ENCODE results near the gene SMOC2. TPM values are rescaled to one million over a fixed set of nuclear protein-coding genes. Genes with fewer than 3 reads are reported as not detected.
A peak's percentile ranks its signal among the peaks of the same experiment; 100 is the strongest.

Gene SMOC2
- total RNA-seq, 3 donors from 2014 or later (not counting 1 experiment from before 2014, with no cell fraction given), result not detected

DNA sequence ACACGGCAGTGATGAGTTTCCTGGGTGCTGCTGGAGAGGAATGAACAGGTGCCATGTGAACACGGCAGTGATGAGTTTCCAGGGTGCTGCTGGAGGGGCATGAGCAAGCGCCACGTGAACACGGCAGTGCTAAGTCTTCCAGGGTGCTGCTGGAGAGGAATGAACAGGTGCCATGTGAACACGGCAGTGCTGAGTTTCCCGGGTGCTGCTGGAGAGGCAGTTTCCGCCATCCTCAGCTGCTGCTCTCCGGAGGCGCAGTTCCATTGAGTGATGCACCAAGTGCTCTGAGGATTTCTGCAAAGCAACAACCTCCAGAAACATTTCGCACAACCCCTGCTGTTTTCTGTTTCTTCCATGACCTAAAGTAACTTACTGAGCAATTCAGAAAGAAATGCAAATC lies 155.4 kb downstream of the SMOC2 start:
- H3K4me3 Mint-ChIP-seq, result no peak overlapping the region
- intact Hi-C loops (cut with micrococcal nuclease), result no loop called here

GRCh38 chr6:168597471-168597875 lies 156.5 kb downstream of the SMOC2 start:
- Histone ChIP-seq H3K27ac (ENCODE audit: low read length) (no peak overlapping the region), H3K27me3 (ENCODE audit: control insufficient read depth, insufficient read depth, low read length) (no peaks in the 10 kb centered on the region), H3K4me1 (ENCODE audit: control insufficient read depth, insufficient read depth, low read length) (no peaks in the 10 kb centered on the region), H3K9me3 (ENCODE audit: control insufficient read depth, insufficient read depth, low read length) (no peaks in the 10 kb centered on the region), H3K36me3 (ENCODE audit: control insufficient read depth, insufficient read depth, low read length) (no peaks in the 10 kb centered on the region), H3K4me3 (ENCODE audit: low read length) (no peak overlapping the region)
- peaks cover 0 to 9% of the 10 kb centered on the region in 2 donors for H3K4me1 Mint-ChIP-seq
- intact Hi-C loops (cut with micrococcal nuclease), result no loop called here
- DNase-seq, result no peak
- peaks cover 0 to 5% of the 10 kb centered on the region in 2 donors for H3K9me3 Mint-ChIP-seq
- H3K27me3 Mint-ChIP-seq (ENCODE audit: low read depth in 2 of 2), result no peaks in the 10 kb centered on the region
- 73% methylated on average over 8 of the region's 8 CpGs for WGBS (ENCODE audit: insufficient coverage)
- no peak for TF ChIP-seq CTCF (IDR thresholded peaks at IDR 0.05)
- no peak overlapping the region for H3K4me3 Mint-ChIP-seq
- peak overlapping the region in 1 of 2 donors; percentile 23 for H3K27ac Mint-ChIP-seq
- H3K36me3 Mint-ChIP-seq, result no peaks in the 10 kb centered on the region
- ATAC-seq, result no peak

More for the DNA sequence above, 155.4 kb downstream of the SMOC2 start:
- H3K27me3 Mint-ChIP-seq (ENCODE audit: low read depth in 2 of 2), result no peaks in the 10 kb centered on the region
- H3K27me3 ChIP-seq (ENCODE audit: control insufficient read depth, insufficient read depth, low read length), result no peaks in the 10 kb centered on the region
- no peaks in the 10 kb centered on the region for H3K36me3 ChIP-seq (ENCODE audit: control insufficient read depth, insufficient read depth, low read length)
- no peaks in the 10 kb centered on the region for H3K9me3 ChIP-seq (ENCODE audit: control insufficient read depth, insufficient read depth, low read length)
- DNase-seq, result no peak
- H3K27ac ChIP-seq (ENCODE audit: low read length), result no peak overlapping the region
- WGBS (ENCODE audit: insufficient coverage), result 83% methylated on average over 11 of the region's 11 CpGs
- peaks cover 0 to 9% of the 10 kb centered on the region in 2 donors for H3K4me1 Mint-ChIP-seq
- H3K4me3 ChIP-seq (ENCODE audit: low read length), result no peak overlapping the region
- no peak for ATAC-seq
- H3K9me3 Mint-ChIP-seq, result peaks cover 0 to 5% of the 10 kb centered on the region in 2 donors
- H3K4me1 ChIP-seq (ENCODE audit: control insufficient read depth, insufficient read depth, low read length), result no peaks in the 10 kb centered on the region
- H3K27ac Mint-ChIP-seq, result no peak overlapping the region
- H3K36me3 Mint-ChIP-seq, result no peaks in the 10 kb centered on the region
- TF ChIP-seq CTCF (IDR thresholded peaks at IDR 0.05), result no peak

- ATAC-seq, result peak in 1 of 3 donors; percentile 2
- peak overlapping the region in 1 of 2 donors; percentile 23 for H3K27ac Mint-ChIP-seq
- peaks cover 0 to 5% of the 10 kb centered on the region in 2 donors for H3K9me3 Mint-ChIP-seq
- H3K36me3 ChIP-seq (ENCODE audit: control insufficient read depth, insufficient read depth, low read length), result no peaks in the 10 kb centered on the region
- no peak for TF ChIP-seq CTCF (IDR thresholded peaks at IDR 0.05)
- no peaks in the 10 kb centered on the region for H3K9me3 ChIP-seq (ENCODE audit: control insufficient read depth, insufficient read depth, low read length)
- H3K27me3 ChIP-seq (ENCODE audit: control insufficient read depth, insufficient read depth, low read length), result no peaks in the 10 kb centered on the region
- peaks cover 0 to 9% of the 10 kb centered on the region in 2 donors for H3K4me1 Mint-ChIP-seq
- H3K27ac ChIP-seq (ENCODE audit: low read length), result no peak overlapping the region
- intact Hi-C loops (cut with micrococcal nuclease), result no loop called here
- 91% methylated on average over 32 of the region's 32 CpGs for WGBS (ENCODE audit: insufficient coverage)
- H3K4me3 ChIP-seq (ENCODE audit: low read length), result no peak overlapping the region
- DNase-seq, result no peak
- no peaks in the 10 kb centered on the region for H3K27me3 Mint-ChIP-seq (ENCODE audit: low read depth in 2 of 2)
- H3K4me3 Mint-ChIP-seq, result no peak overlapping the region
- H3K4me1 ChIP-seq (ENCODE audit: control insufficient read depth, insufficient read depth, low read length), result no peaks in the 10 kb centered on the region
- H3K36me3 Mint-ChIP-seq, result no peaks in the 10 kb centered on the region
Observed at GRCh38 chr6:168598251-168599117, 157.5 kb downstream of the SMOC2 start.
